HG03108 (cell line): ENCODE measurements around the gene EEFSEC.

Source experiments
- ATAC-seq: cut with Tn5 transposase; IDR thresholded peaks from one replicate; pipeline ENCODE4 v1.9.1; 2021; ENCODE audit warnings: moderate library complexity; ENCODE audit not compliant: unreplicated experiment

The EEFSEC gene

DNA sequence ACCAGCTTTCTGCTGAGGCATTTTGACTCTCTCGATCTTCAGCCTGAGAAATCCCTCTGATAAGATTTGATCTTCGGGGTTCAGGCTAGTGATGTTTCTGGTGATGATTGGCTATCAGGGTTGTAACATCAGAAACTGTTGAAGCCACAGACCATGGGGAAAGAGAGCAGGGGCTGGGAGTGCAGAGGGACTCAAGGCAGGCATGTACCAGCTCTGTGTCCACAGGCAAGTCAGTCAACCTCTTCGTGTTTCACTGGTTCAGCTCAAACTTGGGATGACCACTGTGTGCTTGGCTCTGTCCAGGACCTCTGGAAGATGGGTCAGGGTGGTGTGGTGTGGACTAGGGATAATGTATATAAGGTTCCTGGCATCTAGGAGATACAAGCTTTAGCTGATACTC, 116.5 kb downstream of the EEFSEC start:
- ATAC-seq, result no peak

- no peak for ATAC-seq
Observed at GRCh38 chr3:128270559-128271492, 117.5 kb downstream of the EEFSEC start.

DNA sequence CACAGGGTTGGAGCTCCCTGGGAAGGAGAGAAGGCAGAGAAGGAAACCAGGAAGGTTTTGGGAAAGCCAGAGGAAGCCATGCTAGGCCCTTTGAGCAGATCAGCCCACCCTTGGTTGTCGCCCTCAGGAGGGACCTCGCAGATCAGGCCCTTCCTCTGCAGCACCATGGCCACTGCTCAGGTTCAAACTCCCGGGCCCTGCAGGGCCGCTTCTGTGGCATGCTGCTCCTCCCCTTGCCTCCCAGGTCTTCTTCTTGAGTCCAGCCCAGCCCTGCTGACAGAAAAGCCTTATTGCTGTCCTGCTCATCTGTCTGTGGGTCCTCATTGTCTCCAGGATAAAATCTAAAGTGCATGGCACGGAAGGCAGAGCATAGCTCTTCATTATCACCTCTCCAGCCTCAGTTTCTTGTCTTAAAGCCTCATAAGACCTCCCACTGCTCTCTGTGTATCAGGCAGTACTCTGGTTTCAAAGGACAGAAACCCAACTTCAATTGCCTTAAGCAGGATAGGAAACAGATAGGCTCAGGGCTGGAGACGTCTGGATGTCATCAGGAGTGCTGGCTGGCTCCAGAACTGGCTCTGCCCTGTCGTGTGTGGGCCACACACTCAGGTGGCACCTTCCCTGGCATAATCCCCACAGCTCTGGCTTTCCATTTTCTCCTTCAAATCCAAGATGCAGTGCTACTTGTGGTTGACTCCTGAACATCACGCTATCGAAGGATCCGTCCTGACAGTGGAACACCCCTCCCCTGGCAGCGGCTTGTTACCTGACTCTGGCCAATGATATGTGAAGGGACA, 118.5 kb downstream of the EEFSEC start:
- ATAC-seq, result no peak

DNA sequence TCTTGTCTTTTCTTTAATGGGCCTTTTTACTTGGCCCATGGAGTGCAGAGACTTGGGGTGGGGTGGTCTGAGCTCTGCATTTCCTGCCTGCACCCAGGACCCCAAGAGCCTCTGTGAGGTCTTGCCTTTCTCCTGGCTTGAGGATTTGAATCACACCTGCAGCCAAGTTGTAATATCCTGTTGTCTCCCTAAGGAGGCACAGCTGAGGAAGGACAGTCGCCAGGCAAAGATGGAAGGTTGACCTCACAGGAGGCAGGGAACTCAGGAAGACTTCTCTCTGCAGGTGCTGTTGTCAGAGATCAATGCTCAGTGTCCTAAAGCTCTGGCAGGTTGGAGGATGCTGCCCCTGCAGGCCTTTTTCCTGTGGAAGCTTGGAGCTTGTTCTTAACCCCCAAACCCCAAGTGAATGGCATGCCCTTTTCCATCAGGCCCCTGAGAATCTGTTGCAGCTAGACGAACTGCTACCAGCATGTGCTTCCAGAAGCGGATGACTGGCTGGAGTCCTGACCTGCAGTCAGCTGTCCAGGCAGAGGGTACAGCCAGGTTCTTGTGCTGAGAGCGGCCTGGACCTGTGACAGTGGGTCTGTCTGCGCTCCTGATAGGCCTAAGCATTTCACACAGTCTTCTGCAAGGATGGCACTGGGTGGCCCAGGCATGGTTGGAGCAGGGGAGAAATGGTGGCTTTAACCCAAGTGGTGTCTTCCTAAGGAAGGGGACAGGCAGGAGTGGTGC, 120.0 kb downstream of the EEFSEC start:
- no peak for ATAC-seq

DNA sequence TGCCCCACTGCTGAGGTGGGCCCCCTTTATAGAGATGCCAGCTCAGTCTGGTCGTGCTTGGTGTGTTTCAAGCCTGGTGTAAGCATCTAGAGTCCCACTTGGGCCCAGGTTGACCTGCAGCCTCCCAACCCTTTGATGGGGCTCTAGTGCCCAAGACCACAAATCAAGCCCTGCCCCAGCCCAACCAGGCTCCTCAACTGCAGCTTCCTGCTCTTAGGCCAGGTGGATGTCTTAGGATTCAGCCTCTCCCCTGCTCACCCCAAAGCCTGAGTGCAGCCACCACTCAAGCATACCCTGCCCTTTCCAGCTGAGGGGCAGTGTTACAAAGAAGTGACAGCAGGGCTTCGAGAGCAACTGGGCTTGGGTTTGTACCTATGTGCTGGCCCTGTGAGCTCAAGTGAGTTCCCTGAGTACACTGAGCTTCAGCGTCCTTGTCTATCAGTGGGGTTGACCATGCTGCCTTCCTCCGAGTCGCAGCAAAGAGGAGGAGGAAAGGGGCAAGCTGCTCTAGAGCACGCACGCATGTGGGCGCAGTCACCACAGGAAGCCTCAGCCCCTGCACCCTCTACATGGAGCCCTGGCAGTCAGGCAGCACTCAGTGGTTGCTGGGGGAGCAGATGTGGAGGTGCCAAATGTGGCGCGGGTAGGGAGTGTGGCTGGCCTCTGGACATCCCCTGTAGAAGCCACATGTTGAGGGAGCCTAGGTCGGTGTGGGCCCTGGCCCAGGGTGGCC, 120.7 kb downstream of the EEFSEC start:
- no peak for ATAC-seq

DNA sequence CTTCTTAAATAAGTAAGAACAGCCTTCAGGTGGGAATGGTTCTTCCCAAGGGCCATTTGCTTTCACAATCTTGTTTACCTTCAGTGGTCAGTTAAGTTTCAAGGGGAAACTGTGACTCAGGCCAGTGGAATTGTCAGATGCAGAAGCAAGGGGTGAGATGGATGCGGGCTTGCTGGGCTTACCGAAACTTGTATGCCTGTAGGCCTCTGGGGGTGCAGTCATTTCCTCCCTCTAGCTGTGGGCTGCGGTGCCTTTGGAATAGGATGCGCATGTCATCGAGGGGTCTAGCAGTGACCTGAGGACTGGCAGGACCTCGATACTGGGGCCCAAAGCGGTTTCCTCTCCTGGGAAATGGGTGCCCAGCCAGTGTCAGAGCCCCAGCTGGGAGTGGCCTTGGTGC, 121.6 kb downstream of the EEFSEC start:
- ATAC-seq, result no peak

- ATAC-seq, result no peak
Observed at GRCh38 chr3:128275316-128276145, 122.2 kb downstream of the EEFSEC start.

- ATAC-seq, result no peak
Observed at GRCh38 chr3:128276146-128276435, 122.8 kb downstream of the EEFSEC start.

GRCh38 chr3:128276577-128277183, 123.4 kb downstream of the EEFSEC start:
- no peak for ATAC-seq

GRCh38 chr3:128277378-128278069, 124.2 kb downstream of the EEFSEC start:
- ATAC-seq, result no peak

GRCh38 chr3:128278130-128278529, 124.8 kb downstream of the EEFSEC start:
- ATAC-seq, result no peak

DNA sequence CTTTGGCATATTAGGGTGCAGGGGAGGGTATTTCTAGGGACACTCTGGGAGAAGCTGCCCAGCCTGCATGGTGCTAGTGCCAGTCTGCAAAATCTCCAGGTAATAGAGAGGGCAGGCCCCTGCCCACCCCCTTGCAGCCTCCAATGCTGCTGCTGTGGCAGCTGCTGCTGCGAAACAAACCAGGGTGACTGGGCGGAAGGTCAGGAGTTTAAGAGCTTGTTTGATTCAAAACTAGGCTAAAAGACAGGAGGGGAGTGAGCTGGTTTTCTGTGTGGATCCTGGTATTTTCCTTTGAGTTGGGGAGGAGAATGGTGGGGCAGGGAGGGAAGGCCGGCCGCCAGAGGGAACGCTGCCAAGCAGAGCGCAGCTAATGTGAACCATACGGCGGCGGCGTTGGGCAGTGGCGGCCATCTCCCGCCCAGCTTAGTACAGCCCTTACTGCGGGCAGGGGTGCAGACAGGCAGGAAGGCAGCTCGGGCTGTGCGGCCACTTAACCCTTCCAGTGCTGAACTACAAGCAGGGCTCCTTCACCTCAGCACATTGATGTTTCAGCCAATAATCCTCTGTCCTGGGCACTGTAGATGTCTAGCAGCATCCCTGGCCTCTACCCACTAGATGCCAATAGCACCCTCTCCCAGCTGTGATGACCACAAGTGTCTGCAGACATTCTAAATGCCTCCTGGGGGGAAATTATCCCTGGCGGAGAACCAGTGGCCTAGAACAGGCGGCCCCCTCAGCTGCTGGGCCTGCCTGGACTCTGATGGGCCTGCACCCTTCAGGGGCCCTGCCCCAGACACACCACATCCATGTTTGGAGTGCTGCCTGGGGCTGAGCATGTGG, 125.7 kb downstream of the EEFSEC start:
- ATAC-seq, result no peak

- no peak for ATAC-seq
Observed at GRCh38 chr3:128279601-128279880, 126.3 kb downstream of the EEFSEC start.

- no peak for ATAC-seq
Observed at GRCh38 chr3:128280481-128281052, 127.3 kb downstream of the EEFSEC start.

DNA sequence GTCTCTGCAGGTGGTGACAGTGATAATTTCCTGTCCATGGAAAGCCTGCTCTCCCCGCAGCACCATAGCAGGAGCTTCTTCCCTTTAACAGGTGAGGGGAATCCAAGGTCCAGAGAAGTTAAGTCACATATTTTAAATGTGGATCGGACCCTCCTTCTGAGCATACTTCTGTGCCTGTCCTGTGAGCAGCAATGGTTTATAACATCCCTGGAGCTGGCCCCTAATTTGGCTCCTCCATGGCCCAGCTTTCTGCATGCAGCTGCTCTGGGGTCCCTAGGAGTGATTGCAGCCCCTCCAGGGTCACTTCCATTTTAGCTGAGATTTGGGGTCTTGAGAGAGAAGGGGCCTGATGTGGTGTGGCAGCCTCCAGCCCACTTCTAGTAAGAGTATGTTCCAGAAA, 127.8 kb downstream of the EEFSEC start:
- no peak for ATAC-seq

GRCh38 chr3:128281461-128282367, 128.4 kb downstream of the EEFSEC start:
- no peak for ATAC-seq
